ENCODE data around the gene HIVEP2.

HIVEP2 gene

DNA sequence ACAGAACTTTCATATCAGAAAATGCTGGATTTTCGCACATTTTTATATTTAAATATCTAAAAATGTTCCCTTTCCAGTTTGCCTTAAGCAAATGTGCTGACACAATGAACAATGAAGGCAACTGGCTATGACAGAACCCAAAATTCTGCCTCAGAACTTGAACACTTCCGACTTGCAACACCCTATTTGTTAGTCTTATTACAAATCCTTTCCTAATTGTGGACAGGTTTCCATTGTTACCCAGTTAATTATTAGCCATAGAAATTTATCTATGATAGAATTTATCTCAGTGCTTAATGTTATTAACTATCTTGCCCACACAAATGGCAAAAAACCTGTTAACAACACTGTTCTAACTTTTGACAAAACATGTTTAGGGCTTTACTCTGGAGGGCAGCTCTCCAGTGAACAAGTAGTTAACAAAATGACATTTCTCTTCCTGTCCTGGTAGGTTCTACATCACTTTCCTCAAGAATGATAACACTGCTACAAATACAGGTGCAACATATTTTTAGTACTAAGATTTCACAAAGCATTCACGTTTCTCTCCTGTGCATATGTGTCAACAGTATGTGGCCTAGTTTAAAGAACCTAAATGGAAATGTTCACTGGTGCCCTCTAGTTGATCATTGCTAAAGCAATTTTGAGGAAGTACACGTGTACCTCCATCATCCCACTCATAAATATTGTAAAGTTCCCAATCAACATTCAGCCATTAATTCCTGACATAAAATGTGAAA lies 58.4 kb downstream of the HIVEP2 start:
- peak; percentile 70 for DNase-seq

DNA sequence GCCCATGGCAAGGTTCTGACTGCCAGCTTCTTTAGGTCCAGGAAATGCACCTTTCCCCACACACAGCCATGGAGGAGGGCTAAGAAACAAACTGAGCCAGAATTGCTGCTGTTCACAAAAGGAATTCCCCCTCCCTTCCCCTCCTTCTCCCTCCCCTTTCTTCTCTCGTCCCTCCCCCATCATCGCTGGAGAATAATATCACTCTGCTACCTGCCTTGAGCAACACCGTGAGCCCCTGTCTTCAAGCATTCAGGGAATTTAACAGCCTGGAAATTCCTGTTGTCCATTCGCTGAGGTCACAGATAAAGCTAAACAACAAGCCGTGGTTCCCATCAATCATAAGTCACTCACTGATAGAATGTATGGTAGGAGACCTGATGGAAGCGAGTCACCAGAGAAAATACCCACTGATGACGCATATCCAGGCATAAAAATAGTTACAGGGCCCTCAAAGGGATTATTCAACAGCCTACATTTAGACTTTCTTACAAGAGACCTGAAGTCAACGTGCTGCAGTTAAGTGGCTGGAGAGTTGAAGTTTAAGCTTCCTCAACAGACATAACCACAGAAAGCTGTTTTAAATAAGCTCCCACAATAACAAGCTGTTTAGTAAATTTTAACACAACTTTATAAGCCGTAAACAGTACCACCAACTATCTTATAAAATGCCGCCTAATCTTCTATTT lies 59.7 kb downstream of the HIVEP2 start:
- DNase-seq = peak; percentile 47

DNA sequence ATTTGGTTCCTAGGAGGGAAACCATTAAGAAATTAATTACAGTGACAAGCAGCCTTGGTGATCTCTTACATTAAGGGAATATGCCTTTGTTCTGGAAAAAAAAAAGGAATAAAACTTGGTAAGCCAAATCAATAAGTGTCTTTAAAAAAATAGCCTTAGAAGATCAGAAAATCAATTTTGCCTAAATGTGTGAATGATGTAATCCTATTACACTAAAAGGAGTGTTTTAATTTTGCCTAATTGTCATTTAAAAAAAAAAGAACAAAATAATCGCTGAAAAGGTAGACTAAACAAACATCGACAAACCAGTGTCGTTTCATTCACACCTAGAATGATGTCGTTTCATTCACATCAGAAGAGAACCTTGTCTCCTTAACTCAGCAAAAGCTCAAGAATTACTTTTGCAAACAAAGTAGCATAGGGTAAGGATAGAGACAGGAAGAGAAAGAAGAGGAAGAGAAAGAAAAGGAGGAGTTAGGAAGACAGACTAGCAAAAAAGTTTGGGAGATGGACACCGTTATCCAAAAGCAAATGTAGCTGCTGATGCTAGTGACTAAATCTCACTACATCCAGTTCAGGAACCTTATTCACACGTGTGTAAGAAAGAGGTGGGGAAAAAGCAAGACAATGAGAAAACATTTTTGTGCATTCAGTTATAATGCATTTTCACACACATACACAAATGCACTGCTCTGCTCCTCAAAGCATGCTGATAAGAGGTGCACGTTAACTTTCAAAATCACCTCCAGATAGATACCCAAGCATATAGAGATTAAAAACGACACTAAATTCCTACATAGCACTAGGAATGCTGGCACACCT lies 60.6 kb downstream of the HIVEP2 start:
- DNase-seq = no peak

DNA sequence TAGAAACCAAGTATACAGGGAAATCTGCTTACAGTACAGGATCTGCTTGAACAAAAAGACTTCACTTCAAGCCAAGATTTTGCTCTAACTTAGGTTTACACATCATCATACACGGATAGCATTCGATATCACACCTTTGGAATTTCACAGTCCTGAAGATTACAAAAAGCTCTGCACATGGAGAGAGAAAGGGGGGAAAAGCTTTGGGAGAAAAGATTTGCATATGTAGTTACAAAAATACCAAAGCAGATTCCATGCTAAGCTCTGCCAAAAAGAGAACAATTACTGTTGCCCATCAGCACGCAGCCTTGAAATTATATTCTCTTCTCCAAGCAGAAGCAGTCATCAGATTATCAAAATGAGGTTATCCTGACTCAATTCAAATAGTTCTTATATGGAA lies 62.0 kb downstream of the HIVEP2 start:
- no peak for DNase-seq

DNA sequence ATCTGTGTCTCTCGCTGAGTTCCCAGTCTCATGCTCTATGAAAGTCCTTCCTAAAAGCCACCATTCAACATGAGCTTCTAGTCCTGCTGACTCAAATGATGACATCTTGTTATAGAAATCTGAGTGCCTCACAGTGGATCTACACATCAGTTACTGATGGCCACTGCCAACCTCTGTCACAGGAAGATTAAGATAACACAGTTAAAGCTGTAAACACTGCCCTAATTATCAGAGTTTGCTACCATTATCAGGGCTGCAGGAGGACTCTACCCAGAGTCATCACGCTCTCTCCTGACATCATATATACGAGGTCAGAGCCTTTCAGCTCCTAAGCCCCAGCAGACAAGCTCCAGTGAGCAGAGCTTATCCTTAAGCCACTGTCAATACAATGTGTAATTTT lies 63.2 kb downstream of the HIVEP2 start:
- peak; percentile 48 for DNase-seq

DNA sequence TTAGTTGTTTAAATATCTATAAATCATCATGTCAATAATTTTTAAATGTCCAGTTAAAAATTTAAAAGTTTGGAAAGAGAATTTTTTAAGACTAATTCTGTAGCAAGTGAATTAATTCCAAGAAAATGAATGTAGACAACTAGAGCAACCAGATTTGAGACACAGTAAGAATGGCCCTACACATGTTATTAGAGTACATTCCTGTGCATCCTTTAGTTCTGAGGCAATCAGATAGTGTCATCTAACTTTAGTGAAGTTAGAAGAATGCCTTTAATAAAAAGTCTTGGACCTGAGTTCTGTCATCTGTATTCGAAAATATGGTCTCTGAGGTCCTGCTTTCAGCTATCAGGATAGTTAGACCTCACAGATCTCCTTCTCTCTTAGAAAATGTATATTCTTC lies 63.7 kb downstream of the HIVEP2 start:
- DNase-seq = no peak

DNA sequence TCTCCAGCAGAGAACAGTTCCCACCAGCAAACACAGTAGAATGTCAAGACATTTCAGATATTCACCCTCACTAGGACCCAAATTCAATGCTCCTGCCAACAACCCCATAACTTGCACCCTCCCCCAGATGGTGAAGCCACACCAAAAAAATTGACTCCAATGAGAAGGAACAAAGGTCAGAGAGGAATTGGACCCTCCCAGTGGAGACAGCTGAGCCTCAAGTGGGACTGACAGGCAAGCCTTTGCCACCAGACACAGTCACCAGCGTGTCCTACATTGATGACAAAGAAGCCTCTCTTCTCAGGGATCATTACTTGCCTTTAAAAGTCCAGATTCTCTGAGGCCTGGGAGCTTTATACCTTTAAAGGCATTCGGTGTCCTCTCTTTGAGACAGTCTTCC lies 64.8 kb downstream of the HIVEP2 start:
- no peak for DNase-seq

DNA sequence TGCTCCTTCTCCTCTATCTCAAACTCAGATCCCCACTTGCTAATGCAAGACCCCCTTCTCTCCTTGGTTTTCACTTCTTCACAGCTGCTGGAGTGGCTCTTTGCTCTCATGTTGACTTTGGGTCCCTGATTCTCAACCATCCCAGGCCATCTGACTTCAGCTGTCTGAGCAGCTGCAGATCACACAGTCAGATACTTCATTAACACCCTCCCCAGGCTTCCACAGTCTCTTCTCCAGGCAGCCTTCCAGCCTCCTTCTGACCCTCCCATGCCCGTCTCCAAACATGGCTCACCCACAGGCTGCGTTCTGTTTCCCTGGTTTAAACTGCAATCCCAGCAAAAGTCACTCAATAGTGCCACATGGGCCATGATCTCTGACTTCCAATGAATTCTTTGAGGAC lies 65.4 kb downstream of the HIVEP2 start:
- no peak for DNase-seq

DNA sequence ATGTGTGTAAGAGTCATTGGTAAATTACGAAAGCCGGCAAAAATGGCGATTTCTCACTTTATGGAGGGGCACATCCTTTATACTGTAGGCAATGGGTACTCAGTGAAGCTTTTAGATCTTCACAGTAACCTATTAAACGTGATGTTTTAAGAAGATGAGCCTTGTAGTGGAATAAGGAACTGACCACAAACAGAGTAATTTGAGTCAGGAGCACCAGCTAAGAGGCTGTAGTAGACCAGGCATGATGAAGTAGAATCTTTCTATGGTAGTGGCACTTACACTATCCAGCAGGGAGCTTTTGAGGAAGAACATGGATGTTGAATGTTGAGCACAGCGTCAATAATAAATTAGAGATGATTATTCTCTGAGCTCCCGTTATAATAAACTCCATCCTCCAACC lies 65.9 kb downstream of the HIVEP2 start:
- DNase-seq = no peak

DNA sequence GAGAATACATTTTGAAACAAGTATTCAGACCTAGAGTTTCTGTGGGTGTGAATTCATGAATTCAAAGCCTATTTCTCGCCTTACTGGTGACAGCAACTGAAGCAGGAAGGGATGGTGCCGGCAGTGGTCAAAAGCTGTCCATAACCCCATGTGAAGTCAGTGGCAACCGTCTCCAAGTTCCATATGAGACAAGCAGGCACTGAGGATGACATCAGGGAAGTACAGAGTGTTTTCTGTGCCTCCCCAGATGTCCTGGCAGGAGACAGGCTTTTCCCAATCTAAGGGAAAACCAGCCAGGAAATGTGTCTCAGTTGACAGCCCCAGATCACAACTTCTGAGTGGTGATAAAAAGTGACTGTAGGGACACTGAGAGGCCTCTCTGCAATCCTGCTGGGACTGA lies 66.6 kb downstream of the HIVEP2 start:
- DNase-seq = no peak

DNA sequence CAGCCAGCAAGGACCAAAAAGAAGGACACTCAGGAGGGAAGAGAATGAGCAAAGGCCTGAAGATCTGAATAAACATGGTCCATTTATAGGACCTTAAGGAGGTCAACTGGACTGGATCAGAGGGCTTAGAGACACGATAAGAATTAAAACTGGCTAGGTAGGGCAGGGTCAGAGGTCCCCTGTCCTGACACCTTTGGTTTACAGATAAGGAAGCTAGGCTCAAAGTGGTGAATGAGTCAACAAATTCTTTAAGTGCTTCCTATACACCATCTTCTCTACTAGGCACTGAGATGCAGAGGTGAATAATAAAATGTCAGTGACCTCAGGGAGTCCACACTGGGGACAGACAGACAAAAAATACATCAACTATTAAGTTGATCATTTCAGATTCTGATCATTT lies 70.3 kb downstream of the HIVEP2 start:
- DNase-seq = peak; percentile 60

DNA sequence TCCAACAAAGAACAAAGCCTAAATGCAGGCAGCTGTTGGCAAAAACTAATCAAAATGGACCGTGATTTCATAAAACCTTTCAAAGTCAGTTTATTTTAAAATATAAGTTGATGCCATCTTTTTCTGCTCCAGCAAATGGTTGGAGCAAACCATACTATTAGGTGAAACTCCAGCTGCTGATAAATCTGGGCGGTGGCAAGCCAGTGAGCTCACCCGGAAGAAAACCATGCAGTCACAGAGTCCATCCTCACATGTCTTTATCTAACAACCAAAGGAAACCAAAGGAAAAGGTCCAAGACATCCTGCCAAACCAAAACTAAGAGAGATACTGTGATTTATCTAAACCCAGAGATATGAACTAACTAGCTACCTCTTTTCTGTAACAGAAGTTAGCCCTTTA lies 72.6 kb downstream of the HIVEP2 start:
- no peak for DNase-seq

DNA sequence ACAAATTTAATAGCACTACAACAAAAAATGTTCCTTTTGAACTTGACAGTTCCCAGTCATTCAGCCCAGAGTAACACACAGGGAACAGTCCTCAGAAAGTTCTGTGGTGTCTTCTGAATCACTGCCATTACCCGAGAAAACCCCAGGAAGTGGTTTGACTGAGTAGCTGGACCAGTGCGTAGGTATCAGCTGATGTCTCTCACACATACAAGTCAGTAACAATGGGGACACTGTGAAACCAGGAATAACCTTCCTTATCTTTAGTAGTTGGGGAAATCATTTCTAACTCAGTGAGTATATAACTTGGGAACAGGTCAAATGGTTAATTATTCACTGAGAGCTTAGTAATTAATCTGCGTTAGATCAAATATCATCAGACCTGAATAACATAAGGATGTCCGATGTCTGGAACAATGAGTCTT lies 73.1 kb downstream of the HIVEP2 start:
- DNase-seq = peak; percentile 19

DNA sequence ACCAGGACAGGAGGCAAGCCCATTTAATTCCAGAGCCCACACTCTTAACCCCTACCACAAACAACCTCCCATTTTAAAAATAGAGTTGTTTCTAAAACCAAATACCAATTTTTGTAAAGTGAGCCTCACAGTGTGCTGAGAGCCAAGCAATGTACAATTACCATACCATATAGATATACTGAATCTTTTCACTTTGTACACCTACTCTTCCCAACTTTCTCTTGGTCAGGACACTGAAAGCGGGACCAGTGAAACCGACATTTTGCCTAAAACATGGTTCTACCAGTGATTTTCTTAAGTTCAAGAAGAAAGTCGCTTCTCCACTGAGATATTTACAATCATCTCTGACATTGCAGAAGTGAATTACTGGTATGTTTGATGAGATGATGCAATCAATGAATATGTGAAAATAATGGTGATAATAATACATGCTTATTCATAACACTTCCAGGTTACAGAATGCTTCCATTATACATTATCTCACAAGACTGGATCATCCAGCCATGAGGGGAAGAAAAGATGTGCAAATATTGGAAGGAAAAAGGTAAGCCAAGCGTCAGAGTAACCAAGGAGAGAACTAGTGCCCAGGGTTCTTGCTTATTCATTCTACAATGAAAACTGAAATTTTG lies 74.1 kb downstream of the HIVEP2 start:
- no peak for DNase-seq

DNA sequence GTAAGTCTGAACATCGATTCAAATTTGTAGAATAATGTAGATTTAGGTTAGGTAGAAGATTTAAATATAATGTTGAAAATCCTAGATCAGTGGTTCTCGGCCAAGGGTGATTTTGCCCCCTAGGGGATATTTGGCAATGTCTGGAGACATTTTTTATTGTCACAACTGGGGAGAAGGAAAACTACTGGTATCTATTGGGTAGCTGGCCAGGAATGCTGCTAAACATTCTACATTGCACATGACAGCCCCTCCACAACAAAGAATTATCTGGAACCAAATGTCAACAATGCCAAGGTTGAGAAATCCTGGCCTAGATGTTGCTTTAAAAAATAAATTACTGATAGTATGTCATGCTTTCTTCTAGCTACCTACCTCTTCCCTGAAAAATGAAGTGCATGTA lies 76.1 kb downstream of the HIVEP2 start:
- no peak for DNase-seq

DNA sequence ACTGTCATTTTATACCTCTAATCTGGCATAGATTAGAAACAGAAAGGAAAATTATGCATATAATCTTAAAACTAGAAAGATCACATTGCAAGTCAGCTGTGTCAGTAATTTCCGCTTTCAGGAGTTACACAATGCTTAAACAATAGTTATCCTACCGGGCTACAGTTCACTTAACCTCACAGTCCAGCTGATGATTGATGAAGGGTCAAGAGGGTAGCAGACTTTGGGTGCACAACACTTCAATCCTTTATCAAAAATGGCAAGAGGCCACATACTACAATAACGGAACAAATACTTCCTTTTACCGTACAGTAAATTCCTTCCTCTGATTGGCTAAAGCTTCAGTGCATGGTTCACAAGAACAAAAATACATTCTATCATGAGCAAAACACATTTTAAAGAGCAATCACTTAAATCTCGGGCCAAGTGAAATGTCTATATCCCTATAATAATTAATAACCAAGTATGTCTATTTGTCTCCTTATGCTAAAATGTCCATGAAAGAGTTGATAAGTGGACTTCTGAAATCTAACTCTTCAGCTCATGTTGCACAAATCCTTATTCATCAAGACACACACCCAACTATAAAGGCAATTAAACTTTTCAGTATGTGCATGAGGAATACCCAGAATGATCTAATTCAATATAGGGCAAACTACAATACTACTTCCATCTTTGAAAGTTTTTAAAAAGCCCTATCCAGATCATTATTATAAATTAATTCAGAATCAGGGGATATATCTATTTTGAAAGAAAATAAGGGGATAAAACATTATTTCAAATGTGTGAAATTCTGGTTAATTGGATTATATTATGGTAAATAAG lies 76.8 kb downstream of the HIVEP2 start:
- peak; percentile 47 for DNase-seq

DNA sequence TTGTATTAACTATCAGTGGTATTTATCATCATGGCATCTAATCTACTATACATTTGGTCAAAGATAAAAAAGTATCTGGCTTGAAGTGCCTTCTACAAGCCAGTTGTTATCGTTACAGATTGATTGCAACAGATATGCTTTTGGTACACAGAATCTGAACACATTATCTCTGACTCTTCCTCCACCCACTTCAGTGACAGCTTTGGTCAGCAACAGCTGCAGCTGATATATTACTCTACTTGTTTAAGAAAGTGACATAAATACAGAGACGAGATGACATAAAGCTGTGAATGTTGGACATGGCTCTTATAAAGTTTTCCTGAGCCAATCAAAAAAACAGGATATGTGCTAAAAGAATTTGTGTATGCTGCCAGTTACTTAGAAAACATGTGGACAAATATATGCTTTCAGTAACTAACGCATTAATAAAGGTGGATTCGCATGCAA lies 77.6 kb downstream of the HIVEP2 start:
- DNase-seq = peak; percentile 68

DNA sequence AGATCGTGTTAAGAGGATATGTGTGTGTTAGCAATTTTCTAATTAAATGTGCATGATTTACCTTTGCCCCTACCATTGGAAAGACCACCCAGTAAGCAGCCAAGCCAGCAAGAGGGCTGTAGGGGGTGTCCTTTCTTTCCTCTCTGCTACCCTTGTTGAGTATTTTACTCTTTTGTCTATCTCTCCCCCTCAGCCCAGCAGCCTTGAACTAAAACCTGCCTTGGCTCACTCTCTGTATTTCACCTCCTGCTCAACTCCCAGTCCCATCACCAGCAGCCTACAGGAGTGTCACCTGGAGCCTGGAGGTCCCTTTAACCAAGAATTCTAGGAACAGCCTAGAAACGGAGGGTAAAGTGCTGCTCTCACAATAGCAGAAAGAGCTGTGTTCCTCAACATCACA lies 81.0 kb downstream of the HIVEP2 start:
- DNase-seq = no peak

DNA sequence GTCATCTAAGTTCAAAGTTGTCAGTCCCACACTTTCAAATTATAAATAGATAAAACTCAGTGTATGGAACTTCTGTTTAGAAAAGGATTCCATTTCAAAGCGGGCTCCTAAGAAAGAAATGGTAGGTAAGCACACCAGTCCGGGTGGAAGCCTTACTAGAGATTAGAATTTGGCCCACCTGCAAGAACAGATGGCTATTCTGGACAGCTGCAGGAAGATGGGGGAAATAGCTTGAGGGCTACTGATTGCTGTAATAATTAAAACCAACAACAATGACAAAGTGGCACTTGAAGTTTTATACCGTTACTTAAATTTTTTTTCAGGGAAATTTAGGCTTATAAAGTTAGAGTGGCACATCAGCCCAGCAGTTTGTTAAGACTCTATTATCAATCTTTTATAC lies 83.3 kb downstream of the HIVEP2 start:
- no peak for DNase-seq

DNA sequence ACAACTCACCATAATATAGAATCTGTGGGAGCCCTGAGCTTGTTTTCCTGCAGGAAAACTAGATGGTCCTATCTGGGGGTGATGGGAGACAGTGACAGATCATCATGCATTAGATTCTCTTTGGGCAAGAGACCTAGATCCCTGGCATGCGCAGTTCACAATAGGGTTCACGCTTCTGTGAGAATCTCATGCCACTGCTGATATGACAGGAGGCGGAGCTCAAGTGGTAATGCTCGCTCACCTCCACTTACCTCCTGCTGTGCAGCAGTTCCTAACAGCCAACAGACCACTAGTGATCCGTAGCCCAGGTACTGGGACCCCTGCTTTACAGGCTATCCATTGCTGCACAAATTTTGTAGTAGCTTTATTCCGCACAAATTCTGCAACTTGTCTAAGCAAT lies 84.5 kb downstream of the HIVEP2 start:
- no peak for DNase-seq

DNA sequence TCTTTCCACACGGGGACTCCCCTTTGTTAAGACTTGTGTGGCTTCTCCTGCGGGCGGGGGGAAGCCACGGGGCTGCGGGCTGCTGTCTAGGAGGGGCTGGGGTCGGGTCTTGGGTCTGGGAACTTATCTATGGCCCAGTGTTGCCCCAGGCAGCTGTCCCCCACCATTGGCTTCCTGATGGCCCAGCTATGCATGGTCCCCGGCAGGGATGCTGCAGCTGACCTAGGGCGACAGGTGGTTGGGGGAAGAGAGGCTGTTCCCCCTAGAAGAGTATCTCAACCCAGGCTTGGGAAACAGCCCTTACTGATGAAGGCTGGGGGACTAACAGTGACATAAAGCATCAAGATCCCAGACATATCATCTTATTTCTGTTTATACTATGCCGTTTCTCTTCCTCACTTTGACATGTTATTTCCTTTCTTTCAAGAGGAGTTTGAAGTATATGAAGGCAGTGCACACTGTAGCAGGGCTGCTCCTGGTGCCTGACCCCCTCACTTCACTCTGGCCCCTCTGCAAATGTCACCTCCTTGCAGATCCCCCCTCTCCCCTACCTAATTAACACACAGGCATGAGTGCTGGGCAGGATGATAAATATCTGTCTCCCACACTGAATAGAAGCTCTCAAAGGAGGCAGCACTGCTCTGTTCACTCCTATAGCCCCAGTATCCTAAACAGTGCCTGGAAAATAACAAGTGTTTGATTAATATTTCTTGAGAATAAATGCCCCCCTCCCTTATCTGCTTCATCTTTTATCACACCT lies 87.0 kb downstream of the HIVEP2 start:
- no peak for DNase-seq
